Activated CD4-positive, alpha-beta T cell treated with anti-CD3 and anti-CD28 coated beads, Interleukin-2, amount 10 ng/mL, durations not matched to agents 24 days and 14 days (primary cell): Measurements from ENCODE around the gene GPR156. TPM values are rescaled to one million over a fixed set of nuclear protein-coding genes. Genes with fewer than 3 reads are reported as not detected.
"Not testable (repeated sequence)": the region's sequence is repeated elsewhere in the genome, so short reads cannot be mapped to it uniquely, and the experiment has no call there.

Experiments used
- DNase-seq: peaks from one replicate; pipeline ENCODE4 v3.0.0; 2022
- H3K27ac Mint-ChIP-seq: one replicate; pipeline ENCODE4 v1.8.0; 2022; ENCODE audit warnings: mild to moderate bottlenecking, mixed read lengths
- H3K27me3 Mint-ChIP-seq: one replicate; pipeline ENCODE4 v1.8.0; 2022; ENCODE audit warnings: mixed read lengths
- H3K36me3 Mint-ChIP-seq: one replicate; pipeline ENCODE4 v1.8.0; 2022; ENCODE audit warnings: low read depth, mild to moderate bottlenecking, mixed read lengths
- H3K4me1 Mint-ChIP-seq: one replicate; pipeline ENCODE4 v1.8.0; 2021; ENCODE audit warnings: mixed read lengths
- H3K4me3 Mint-ChIP-seq: one replicate; pipeline ENCODE4 v1.8.0; 2022; ENCODE audit warnings: mild to moderate bottlenecking, moderate library complexity, mixed read lengths
- H3K9me3 Mint-ChIP-seq: one replicate; pipeline ENCODE4 v1.8.0; 2021; ENCODE audit warnings: mixed read lengths
- intact Hi-C: fragments of 100-400 bp; cut with micrococcal nuclease; formaldehyde crosslinking; loops from one replicate; pipeline ENCODE4 v1.15.1; 2023
- total RNA-seq: library from RNA; stranded (reverse); gene quantifications from 2 replicates; pipeline ENCODE4 v1.2.3, GENCODE V29; 2022

Gene GPR156
- total RNA-seq, 1 donor from 2014 or later, result not detected

DNA sequence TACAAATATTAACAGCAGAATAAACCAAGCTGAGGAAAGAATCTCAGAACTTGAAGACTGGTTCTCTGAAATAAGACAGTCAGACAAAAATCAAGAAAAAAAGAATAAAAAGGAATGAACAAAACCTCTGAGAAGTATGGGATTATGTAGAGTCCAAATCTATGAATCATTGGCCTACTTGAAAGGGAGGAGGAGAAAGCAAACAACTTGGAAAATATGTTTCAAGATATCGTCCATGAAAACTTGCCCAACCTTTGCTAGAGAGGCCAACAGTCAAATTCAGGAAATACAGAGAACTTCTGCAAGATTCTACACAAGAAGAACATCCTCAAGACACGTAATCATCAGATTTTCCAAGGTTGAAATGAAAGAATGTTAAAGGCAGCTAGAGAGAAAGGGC is 6.5 kb upstream of the GPR156 start:
- H3K27me3 Mint-ChIP-seq, result peaks cover 15% of the 10 kb centered on the region
- H3K4me1 Mint-ChIP-seq, H3K36me3 Mint-ChIP-seq, intact Hi-C loops, DNase-seq, H3K4me3 Mint-ChIP-seq, H3K9me3 Mint-ChIP-seq, H3K27ac Mint-ChIP-seq: not testable (repeated sequence)

DNA sequence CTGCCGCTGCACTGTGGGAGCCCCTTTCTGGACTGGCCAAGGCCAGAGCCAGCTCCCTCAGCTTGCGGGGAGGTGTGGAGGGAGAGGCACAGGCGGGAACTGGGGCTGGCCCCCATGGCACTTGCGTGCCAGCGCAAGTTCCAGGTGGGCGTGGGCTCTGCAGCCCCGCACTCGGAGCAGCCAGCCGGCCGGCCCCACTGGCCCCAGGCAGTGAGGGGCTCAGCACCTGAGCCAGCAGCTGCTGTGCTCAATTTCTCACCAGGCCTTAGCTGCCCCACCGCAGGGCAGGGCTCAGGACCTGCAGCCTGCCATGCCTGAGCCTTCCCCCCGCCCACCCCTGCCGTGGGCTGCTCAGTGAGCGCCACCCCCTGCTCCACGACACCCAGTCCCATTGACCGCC is 4.6 kb upstream of the GPR156 start:
- intact Hi-C loops, result no loop called here
- H3K4me1 Mint-ChIP-seq, result no peaks in the 10 kb centered on the region
- H3K27me3 Mint-ChIP-seq, result peaks cover 27% of the 10 kb centered on the region
- peaks cover 10% of the 10 kb centered on the region for H3K9me3 Mint-ChIP-seq
- no peak for DNase-seq
- H3K4me3 Mint-ChIP-seq, result no peak overlapping the region
- H3K27ac Mint-ChIP-seq, result no peak overlapping the region
- no peaks in the 10 kb centered on the region for H3K36me3 Mint-ChIP-seq

DNA sequence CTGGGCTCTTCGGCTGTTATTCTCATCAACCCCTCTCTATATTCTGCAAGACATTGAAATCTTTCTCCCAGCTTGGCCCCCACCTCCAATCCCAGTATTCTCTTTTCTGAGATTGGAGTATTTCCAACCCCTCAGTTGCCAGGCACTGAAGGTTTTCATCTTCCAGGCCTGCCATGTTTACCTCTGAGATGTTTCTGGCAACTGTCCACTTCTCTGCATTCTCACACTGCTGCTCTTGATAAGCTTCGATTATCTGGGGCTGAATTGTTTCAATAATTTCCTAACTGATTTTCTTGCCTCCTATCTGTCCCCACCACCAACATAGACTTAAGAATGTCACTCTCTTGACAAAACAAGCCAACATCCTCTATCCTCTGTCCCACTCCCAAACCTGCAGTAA is 1.4 kb upstream of the GPR156 start:
- Mint-ChIP-seq H3K4me3 (no peak overlapping the region), H3K9me3 (peaks cover 4% of the 10 kb centered on the region), H3K36me3 (no peaks in the 10 kb centered on the region), H3K27ac (no peak overlapping the region), H3K4me1 (no peaks in the 10 kb centered on the region), H3K27me3 (peaks cover 50% of the 10 kb centered on the region)
- intact Hi-C loops, result no loop called here
- no peak for DNase-seq

DNA sequence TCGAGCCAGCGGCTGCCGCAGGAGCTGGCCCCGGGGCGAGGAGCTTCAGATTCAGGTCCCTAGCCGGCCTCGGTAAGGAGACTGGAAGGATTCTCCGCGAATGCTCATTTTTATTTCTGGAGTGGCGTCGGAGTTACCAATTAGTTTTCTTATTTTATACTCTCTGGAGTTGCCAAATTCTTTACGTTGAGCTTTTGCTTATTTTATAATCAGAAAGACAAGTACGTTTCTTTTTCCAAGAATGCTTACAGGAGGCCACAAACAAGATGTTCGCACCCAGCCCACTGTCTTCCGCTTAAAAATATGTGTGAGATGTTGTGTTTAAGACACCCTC is 453 bp upstream of the GPR156 start:
- Mint-ChIP-seq H3K27ac (no peak overlapping the region), H3K4me3 (no peak overlapping the region)

DNA sequence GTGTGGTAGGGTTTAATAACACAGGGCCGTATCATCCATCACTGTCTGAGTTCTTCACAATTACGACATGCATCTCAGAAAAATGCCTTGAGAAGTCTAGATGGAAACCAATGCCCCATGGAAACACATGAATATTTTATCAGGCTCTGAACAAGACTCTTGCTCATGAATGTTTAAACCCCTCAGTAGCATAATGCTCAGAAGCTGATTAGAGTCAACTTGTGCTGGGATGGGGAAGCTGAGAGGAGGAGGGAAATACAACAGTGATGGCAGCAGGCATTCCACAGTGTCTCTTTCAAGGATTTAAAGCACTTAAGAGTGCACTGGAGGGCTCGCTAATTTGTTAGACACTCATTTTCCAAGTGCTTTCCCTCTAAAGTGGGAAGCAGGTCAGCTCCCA is 3.8 kb downstream of the GPR156 start:
- no peaks in the 10 kb centered on the region for H3K36me3 Mint-ChIP-seq
- H3K27ac Mint-ChIP-seq, result no peak overlapping the region
- no peaks in the 10 kb centered on the region for H3K4me1 Mint-ChIP-seq
- H3K4me3 Mint-ChIP-seq, result no peak overlapping the region
- intact Hi-C loops, result no loop called here
- peaks cover 61% of the 10 kb centered on the region for H3K27me3 Mint-ChIP-seq
- DNase-seq, result no peak
- no peaks in the 10 kb centered on the region for H3K9me3 Mint-ChIP-seq

More for the DNA sequence above, 453 bp upstream of the GPR156 start:
- Mint-ChIP-seq H3K9me3 (peaks cover 4% of the 10 kb centered on the region), H3K36me3 (no peaks in the 10 kb centered on the region), H3K4me1 (no peaks in the 10 kb centered on the region), H3K27me3 (peaks cover 58% of the 10 kb centered on the region)
- no peak for DNase-seq
- intact Hi-C loops, result no loop called here

DNA sequence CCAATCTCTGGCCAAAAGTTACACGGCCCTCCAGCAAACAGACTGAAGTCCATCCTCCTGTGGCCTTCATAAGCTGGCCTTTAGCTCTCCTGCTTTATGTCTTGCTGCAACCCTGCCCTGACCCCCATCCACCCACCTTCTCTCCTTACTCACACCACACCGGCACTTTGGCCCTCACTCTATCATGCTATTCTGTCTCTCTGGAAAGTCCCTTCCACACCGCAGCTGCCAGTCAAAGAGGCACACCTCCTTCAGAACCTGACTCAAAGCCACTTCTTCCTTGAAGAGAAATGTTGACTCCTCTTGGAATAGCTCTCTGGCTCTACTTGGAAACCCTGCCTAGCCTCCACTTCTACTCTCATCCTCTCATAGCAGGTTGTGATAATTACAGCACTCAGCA is 4.5 kb downstream of the GPR156 start:
- H3K4me1 Mint-ChIP-seq, result no peaks in the 10 kb centered on the region
- no peaks in the 10 kb centered on the region for H3K36me3 Mint-ChIP-seq
- DNase-seq, result no peak
- H3K4me3 Mint-ChIP-seq, result no peak overlapping the region
- peaks cover 55% of the 10 kb centered on the region for H3K27me3 Mint-ChIP-seq
- intact Hi-C loops, result no loop called here
- no peak overlapping the region for H3K27ac Mint-ChIP-seq
- H3K9me3 Mint-ChIP-seq, result no peaks in the 10 kb centered on the region

DNA sequence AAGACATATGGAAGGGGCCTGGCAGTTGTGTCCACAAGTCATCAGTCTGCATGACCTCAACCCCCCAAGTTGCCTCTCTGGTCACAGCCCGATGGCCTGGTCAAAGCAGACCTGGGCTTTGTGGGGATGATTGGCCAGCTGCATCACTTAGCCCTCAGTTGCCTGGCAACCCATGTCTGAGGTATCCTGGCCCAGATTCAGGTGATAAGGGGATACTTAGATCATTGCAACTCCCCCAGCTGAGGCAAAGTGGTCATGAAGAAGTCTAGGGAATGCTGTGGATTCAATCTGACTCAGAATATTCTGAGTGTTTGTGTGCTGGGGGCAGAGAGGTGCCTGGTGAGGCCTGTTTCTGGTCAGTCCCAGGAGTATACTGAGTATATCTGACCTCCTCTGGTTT is 5.0 kb downstream of the GPR156 start:
- H3K4me3 Mint-ChIP-seq, result no peak overlapping the region
- peaks cover 54% of the 10 kb centered on the region for H3K27me3 Mint-ChIP-seq
- H3K36me3 Mint-ChIP-seq, result no peaks in the 10 kb centered on the region
- intact Hi-C loops, result no loop called here
- H3K27ac Mint-ChIP-seq, result no peak overlapping the region
- no peaks in the 10 kb centered on the region for H3K9me3 Mint-ChIP-seq
- DNase-seq, result no peak
- H3K4me1 Mint-ChIP-seq, result no peaks in the 10 kb centered on the region

DNA sequence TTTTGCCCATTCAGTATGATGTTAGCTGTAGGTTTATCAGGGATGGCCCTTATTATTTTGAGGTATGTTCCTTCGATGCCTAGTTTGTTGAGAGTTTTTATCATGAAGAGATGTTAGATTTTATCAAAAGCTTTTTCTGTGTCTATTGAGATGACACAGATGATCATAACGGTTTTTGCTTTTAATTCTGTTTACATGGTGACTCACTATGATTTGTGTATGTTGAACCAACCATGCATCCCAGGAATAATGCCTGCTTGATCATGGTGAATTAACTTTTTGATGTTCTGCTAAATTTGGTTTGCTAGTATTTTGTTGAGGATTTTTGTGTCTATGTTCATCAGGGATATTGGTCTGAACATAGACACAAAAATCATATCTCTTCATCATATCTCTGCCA is 8.3 kb downstream of the GPR156 start:
- Mint-ChIP-seq H3K9me3 (no peaks in the 10 kb centered on the region), H3K27me3 (peaks cover 32% of the 10 kb centered on the region), H3K4me3 (no peak overlapping the region), H3K4me1 (no peaks in the 10 kb centered on the region), H3K27ac (no peak overlapping the region), H3K36me3 (no peaks in the 10 kb centered on the region)
- DNase-seq, result no peak
- intact Hi-C loops, result no loop called here

DNA sequence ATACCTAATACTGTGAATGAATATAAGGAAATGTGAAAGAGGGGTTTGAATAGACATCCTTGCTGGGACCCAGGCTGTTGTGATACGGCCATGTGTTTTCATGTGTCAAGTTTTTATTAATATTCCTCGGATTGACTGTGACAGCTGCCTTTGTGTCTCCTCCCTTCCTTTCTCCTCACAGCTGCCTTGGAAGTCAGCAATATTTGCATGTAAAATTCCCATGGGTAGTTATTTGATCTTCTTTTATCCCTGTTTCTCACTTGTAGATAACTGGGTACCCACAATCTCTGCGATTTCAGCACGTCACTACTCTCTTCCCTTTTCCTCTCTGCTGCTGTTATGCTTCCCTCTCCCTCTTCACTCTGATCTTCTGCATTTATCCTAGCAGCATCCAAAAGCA is 9.4 kb downstream of the GPR156 start:
- Mint-ChIP-seq H3K27me3 (peaks cover 27% of the 10 kb centered on the region), H3K4me1 (no peaks in the 10 kb centered on the region), H3K9me3 (no peaks in the 10 kb centered on the region), H3K36me3 (no peaks in the 10 kb centered on the region), H3K4me3 (no peak overlapping the region), H3K27ac (no peak overlapping the region)
- DNase-seq, result no peak
- intact Hi-C loops, result no loop called here

DNA sequence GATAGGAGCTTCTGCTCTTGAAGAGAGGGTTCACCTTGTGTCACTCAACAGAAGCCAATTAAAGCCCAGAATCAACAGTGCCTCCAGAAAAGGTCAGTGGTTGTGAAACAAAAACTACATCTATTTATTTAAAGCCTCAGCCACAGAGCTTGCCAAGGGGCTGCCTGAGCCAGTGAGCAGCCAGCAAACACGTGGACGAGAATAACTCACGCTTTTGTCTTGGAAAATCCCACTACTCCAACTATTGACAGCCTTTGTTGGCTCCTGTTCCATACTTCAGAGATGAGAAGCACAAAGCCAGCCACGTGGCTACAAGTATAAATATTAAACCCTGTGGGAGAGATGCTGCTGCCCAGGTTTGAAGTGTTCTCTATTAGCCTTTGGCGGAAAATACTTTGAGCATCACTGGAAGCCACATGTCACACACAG is 10.3 kb downstream of the GPR156 start:
- no peak for DNase-seq
- H3K27me3 Mint-ChIP-seq, result peaks cover 30% of the 10 kb centered on the region
- H3K9me3 Mint-ChIP-seq, result no peaks in the 10 kb centered on the region
- H3K4me3 Mint-ChIP-seq, result no peak overlapping the region
- H3K4me1 Mint-ChIP-seq, result no peaks in the 10 kb centered on the region
- intact Hi-C loops, result no loop called here
- H3K27ac Mint-ChIP-seq, result no peak overlapping the region
- no peaks in the 10 kb centered on the region for H3K36me3 Mint-ChIP-seq

DNA sequence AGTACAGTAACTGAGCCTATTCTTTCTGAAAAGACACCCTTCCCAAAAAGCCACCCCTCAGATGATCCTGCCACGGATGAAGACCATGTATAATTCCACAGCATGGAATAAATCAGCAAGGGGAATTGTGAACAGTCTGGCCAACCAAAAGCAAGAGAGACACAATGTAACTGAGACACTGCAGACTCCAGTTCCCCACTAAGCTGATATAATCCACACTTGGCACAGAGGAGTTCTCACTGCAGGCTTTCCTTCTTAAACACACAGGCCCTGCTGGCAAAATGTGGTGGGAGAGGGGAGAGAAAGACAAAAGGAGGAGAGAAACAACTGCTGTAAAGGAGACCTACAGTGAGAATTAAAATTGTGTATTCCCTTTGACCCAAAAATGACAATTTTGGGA is 12.7 kb downstream of the GPR156 start:
- Mint-ChIP-seq H3K4me3 (no peak overlapping the region), H3K27ac (no peak overlapping the region), H3K27me3 (peaks cover 21% of the 10 kb centered on the region), H3K4me1 (no peaks in the 10 kb centered on the region), H3K36me3 (no peaks in the 10 kb centered on the region), H3K9me3 (no peaks in the 10 kb centered on the region)
- DNase-seq, result no peak
- intact Hi-C loops, result no loop called here

DNA sequence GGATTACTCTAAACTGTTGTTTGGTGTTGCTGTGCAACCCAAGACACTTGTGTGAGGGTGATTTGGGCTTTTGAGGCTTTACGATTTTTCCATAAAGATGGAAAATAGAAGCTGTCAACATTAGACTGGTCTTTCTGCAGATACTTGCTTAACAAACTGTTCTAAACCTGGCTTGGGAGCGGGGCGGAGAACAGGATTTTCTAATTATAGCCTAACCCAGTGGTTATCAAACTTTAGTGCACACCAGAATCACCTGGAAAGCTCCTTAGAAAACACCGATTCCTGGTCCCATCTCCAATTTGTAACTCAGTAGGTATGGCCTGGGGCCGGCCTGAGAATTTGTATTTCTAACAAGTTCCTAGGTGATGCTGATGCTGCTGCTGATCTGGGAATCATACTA is 19.0 kb downstream of the GPR156 start:
- no peaks in the 10 kb centered on the region for H3K4me1 Mint-ChIP-seq
- no peaks in the 10 kb centered on the region for H3K9me3 Mint-ChIP-seq
- H3K4me3 Mint-ChIP-seq, result no peak overlapping the region
- H3K36me3 Mint-ChIP-seq, result no peaks in the 10 kb centered on the region
- no peak for DNase-seq
- peaks cover 9% of the 10 kb centered on the region for H3K27me3 Mint-ChIP-seq
- intact Hi-C loops, result no loop called here
- no peak overlapping the region for H3K27ac Mint-ChIP-seq

DNA sequence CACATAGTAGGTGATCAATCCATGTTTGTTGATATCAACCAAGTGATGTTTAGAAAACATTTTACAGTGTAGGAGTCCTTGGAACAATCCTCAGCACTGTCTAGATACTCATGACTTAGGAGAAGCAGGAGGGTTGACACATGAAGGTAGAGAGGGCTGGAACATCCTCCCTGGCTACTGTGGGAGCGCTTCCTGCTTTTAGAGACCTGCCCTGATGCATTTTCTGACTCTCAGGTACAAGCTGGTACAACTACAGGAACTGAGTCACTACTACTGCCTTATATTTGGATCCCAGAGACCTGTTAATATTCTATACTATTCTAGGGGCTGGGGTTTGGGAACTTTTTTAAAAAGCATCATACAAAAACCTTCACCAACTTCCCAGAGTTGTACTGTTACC is 20.1 kb downstream of the GPR156 start:
- H3K36me3 Mint-ChIP-seq, result no peaks in the 10 kb centered on the region
- intact Hi-C loops, result no loop called here
- H3K4me1 Mint-ChIP-seq, result no peaks in the 10 kb centered on the region
- peaks cover 4% of the 10 kb centered on the region for H3K27me3 Mint-ChIP-seq
- no peak overlapping the region for H3K4me3 Mint-ChIP-seq
- H3K9me3 Mint-ChIP-seq, result no peaks in the 10 kb centered on the region
- DNase-seq, result no peak
- H3K27ac Mint-ChIP-seq, result no peak overlapping the region

DNA sequence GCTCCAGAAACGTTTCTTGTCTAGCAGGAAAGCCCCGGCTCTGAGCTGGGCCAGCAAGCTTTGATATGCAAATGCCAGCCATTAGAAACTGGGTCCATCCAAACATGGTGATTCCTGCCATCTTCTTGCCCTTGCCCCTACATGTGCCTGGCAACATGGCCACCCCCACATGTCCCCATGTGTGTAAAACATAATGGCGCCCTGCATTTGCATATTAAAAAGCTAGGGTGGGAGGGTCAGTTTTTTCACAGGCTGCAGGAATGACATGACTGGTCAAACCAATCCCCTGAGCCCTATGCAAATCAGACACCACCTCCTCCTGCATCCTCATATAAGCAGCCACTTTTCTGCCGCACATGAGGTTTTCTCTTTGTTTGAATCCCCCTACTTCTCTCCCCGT is 21.2 kb downstream of the GPR156 start:
- Mint-ChIP-seq H3K9me3 (no peaks in the 10 kb centered on the region), H3K4me3 (no peak overlapping the region), H3K27me3 (peaks cover 3% of the 10 kb centered on the region), H3K36me3 (no peaks in the 10 kb centered on the region), H3K4me1 (no peaks in the 10 kb centered on the region), H3K27ac (no peak overlapping the region)
- intact Hi-C loops, result no loop called here
- DNase-seq, result no peak

DNA sequence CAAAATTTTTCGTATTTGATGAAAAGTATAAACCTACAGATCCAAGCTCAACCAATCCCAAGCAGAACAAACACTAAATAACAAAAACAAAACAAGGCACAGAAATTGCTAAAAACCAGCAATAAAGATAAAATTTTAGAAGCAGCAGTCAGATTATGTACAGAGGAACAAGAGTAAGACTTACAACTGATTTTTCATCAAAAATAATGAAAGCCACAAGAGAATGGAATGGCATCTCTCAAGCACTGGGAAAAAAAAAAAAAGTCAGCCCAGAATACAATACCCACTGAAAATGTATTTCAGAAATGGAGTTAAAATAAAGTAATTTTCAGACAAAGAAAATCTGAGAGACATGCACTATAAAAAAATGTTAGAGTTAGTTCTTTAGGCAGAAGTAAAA is 27.0 kb downstream of the GPR156 start:
- no peak for DNase-seq
- Mint-ChIP-seq H3K9me3 (peaks cover 18% of the 10 kb centered on the region), H3K4me3 (no peak overlapping the region), H3K27me3 (peaks cover 7% of the 10 kb centered on the region), H3K36me3 (no peaks in the 10 kb centered on the region), H3K27ac (no peak overlapping the region), H3K4me1 (no peaks in the 10 kb centered on the region)
- intact Hi-C loops, result no loop called here
